Mucosa of rectum (tissue), 2 donors: ENCODE measurements around the gene NEGR1.

Experiments
- H3K27ac ChIP-seq, 2 donors: one replicate each; pipeline ENCODE4 v1.7.0; 2013; ENCODE audit warnings: inconsistent platforms in 2 of 2, low read depth in 2 of 2, low read length in 2 of 2
- H3K27me3 ChIP-seq, 2 donors: one replicate each; pipeline ENCODE4 v1.7.0; 2013; ENCODE audit warnings: low read length in 2 of 2; ENCODE audit not compliant: control insufficient read depth in 2 of 2, insufficient read depth in 2 of 2
- H3K36me3 ChIP-seq, 2 donors: one replicate each; pipeline ENCODE4 v1.7.0; 2013; ENCODE audit warnings: low read length in 2 of 2; ENCODE audit not compliant: control insufficient read depth in 2 of 2, insufficient read depth in 2 of 2
- H3K4me1 ChIP-seq, 2 donors: one replicate each; pipeline ENCODE4 v1.7.0; 2013; ENCODE audit warnings: low read length in 2 of 2, mild to moderate bottlenecking in 1 of 2; ENCODE audit not compliant: control insufficient read depth in 2 of 2, insufficient read depth in 2 of 2
- H3K4me3 ChIP-seq, 2 donors: one replicate each; pipeline ENCODE4 v1.7.0; 2013; ENCODE audit warnings: low read length in 2 of 2
- H3K9ac ChIP-seq, 2 donors: one replicate each; pipeline ENCODE4 v1.7.0; 2013; ENCODE audit warnings: low read length in 2 of 2, low read depth in 1 of 2, mild to moderate bottlenecking in 1 of 2
- H3K9me3 ChIP-seq, 2 donors: one replicate each; pipeline ENCODE4 v1.7.0; 2013; ENCODE audit warnings: low read length in 2 of 2; ENCODE audit not compliant: control insufficient read depth in 2 of 2
- donor health status: healthy.
- donor health status: Normal muscosa, but diverticular disease.

Gene NEGR1

DNA sequence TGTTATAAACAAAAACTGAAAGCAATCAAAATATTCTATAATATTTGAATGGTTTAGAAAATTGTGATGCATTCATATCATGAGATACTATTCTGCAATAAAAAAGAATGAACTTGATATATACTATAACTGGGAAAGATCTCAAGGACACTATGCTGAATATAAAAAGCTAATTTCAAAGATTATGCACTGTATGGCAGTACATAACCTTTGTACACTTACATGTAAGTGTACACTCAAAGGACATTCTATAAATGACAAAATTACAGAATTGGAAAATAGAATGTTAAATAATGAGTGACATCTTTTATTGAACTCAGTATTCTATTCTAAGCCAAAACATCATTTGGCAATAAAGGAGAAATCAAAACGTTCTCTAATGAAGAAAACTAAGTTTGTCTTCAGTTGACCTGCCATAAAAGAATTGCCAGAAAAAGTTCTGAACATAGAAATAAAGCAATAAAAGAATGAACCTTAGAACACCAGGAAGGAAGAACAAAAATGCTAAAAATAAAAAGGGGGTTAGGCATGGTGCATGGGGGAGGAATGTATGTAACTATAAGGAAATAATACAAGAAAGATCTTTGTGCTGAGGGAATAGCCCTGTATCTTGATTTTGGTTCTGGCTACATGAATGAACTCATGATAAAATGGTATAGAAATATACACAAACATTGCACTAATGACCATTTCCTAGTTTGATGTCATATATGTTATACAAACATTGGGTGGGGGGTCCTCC, 519.7 kb downstream of the NEGR1 start:
- H3K4me1 ChIP-seq: peaks cover 0 to 2% of the 10 kb centered on the region in 2 donors
- H3K9me3 ChIP-seq: no peaks in the 10 kb centered on the region
- H3K27ac ChIP-seq: peak overlapping the region; percentile 2 to 64

DNA sequence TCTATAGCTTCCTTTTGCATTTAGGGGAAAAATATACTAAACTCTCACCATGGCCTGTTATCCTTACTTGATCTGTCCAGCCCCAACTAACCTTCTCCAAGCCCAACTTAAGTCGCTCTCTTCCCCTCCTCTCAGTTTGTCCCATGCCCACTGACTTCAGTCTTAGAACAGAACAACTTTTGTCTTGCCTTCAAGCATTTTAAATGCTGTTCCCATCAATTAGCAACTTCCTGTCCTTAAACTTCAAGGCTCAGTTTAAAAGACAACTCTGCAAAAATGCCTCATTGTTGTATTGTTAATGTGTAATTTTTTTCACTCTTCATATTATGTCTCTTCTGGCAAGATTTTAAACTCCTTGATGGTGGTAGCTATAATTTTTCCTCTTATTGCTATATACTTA, 526.9 kb downstream of the NEGR1 start:
- no peaks in the 10 kb centered on the region for H3K27me3 ChIP-seq
- H3K36me3 ChIP-seq: no peaks in the 10 kb centered on the region
- H3K9ac ChIP-seq: no peak overlapping the region
- no peak overlapping the region for H3K4me3 ChIP-seq
- no peaks in the 10 kb centered on the region for H3K4me1 ChIP-seq
- H3K9me3 ChIP-seq: no peaks in the 10 kb centered on the region
- no peak overlapping the region for H3K27ac ChIP-seq

More for the DNA sequence above, 519.7 kb downstream of the NEGR1 start:
- Histone ChIP-seq H3K27me3 (no peaks in the 10 kb centered on the region), H3K4me3 (no peak overlapping the region), H3K36me3 (no peaks in the 10 kb centered on the region), H3K9ac (no peak overlapping the region)

DNA sequence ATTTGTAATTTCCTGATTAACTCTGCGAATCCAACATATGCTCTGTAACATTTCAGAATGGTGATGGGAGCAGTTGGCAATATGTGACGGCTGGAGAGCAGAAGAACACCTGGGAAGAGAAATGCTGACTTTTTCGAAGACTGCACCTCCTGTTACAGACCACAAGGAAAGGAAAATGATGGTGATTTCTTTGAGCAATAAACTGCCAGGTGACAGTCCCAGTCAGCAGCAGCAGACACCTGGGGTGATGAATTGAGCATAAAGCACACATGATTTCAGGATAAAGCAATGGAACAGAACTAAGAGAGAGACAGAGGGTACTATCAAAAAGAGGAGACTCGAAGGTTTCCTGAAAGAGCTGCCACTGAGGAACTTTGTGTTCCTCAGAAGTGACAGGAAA, 528.6 kb downstream of the NEGR1 start:
- no peaks in the 10 kb centered on the region for H3K9me3 ChIP-seq
- no peaks in the 10 kb centered on the region for H3K36me3 ChIP-seq
- H3K4me3 ChIP-seq: no peak overlapping the region
- H3K4me1 ChIP-seq: no peaks in the 10 kb centered on the region
- H3K27me3 ChIP-seq: no peaks in the 10 kb centered on the region
- no peak overlapping the region for H3K9ac ChIP-seq
- H3K27ac ChIP-seq: no peak overlapping the region

DNA sequence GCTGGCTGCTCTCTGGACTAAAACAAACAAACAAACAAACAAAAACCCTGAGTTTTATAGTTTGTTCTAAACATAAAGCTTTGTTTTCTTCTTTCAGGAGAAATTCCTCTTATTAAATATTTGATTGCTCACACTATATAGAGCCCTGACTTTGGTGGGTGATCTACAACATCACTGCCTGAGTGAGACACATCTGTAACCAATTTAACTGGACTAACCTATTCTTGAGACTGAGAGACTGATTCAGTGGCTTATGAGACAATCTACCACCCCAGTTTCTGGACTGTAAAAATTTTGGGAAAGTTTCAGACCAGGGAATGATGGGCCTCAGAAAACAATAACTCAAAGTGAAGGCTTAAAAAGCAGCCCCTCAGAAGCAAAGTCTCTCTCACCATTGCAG, 537.0 kb downstream of the NEGR1 start:
- H3K4me1 ChIP-seq: no peaks in the 10 kb centered on the region
- no peak overlapping the region for H3K4me3 ChIP-seq
- H3K27ac ChIP-seq: no peak overlapping the region
- no peaks in the 10 kb centered on the region for H3K27me3 ChIP-seq
- no peak overlapping the region for H3K9ac ChIP-seq
- H3K36me3 ChIP-seq: no peaks in the 10 kb centered on the region
- H3K9me3 ChIP-seq: no peaks in the 10 kb centered on the region

DNA sequence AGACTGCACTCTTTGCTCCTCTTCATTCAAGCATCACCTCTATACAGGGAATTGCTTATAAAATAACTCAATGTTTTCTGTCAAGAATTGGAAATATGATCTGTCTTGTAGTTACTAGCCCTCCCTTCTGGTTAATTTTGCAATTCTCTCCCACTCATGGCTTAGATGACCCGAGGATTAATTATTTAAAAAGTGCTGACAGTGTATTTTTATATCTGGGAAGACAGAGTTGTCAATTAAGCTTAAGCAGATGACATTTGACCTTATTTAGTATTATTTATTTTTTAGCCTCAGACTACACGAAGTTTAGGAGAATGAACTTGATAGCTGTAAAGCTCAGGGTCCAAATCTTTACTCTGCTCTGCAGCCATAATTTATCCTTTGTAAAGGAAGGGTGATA, 538.5 kb downstream of the NEGR1 start:
- no peak overlapping the region for H3K4me3 ChIP-seq
- no peak overlapping the region for H3K9ac ChIP-seq
- no peaks in the 10 kb centered on the region for H3K9me3 ChIP-seq
- no peaks in the 10 kb centered on the region for H3K36me3 ChIP-seq
- H3K27me3 ChIP-seq: no peaks in the 10 kb centered on the region
- H3K4me1 ChIP-seq: no peaks in the 10 kb centered on the region
- H3K27ac ChIP-seq: no peak overlapping the region

DNA sequence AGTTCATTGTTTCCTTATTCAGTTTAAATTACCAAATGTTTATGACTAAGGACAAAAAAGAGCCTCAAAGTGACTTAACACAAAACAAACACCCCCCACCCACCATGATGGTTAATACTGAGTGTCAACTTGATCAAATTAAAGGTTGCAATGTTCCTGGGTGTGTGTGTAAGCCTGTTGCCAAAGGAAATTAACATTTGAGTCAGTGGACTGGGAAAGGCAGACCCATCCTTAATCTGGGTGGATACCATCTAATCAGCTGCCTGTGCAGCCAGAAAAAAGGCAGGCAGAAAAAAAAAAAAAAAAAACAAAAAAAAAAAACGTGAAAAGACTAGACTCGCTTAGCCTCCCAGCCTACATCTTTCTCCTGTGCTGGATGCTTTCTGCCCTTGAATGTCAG, 543.4 kb downstream of the NEGR1 start:
- H3K27me3 ChIP-seq: no peaks in the 10 kb centered on the region
- no peak overlapping the region for H3K4me3 ChIP-seq
- no peak overlapping the region for H3K27ac ChIP-seq
- H3K36me3 ChIP-seq: no peaks in the 10 kb centered on the region
- H3K4me1 ChIP-seq: no peaks in the 10 kb centered on the region
- H3K9me3 ChIP-seq: no peaks in the 10 kb centered on the region
- H3K9ac ChIP-seq: no peak overlapping the region

DNA sequence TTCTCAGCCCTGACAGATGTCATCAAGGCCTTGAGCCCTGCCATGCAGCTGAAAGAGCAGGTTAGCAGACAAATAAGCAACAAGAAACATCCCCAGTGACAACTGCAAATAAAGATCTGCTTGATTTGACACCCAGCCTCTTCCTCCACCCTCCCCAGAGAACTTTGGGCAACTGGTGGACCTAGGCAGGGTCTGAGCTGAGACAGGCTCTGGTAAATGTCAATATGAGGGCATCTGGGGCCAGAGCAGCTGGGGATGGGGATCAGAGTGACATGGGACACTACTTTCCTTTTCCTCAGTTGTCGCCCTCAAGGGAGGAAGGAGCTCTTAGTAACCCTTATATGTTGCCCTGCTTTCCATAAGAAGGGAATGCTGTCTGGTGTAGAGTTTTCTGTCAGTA, 544.1 kb downstream of the NEGR1 start:
- Histone ChIP-seq H3K36me3 (no peaks in the 10 kb centered on the region), H3K4me1 (no peaks in the 10 kb centered on the region), H3K9ac (no peak overlapping the region), H3K9me3 (no peaks in the 10 kb centered on the region), H3K27me3 (no peaks in the 10 kb centered on the region), H3K27ac (no peak overlapping the region), H3K4me3 (no peak overlapping the region)

DNA sequence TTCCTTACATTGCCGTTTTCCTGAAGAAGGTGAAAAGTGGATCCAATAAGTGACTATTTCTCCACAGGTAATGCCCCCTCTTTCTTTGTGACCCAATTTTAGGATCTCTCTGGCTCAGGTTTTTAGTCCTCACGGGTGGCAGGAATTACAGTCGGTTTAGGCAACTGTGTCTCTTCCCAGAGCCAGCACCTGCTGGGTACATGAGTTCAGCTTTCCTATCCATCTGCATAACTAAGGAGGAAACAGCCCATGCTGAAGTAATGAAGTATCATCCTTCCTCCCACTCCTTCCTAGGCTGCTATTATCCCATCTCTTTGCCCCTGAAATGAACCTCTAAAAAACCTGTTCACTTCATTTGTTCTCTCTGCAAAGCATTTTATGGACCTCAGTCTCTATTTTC, 544.6 kb downstream of the NEGR1 start:
- Histone ChIP-seq H3K36me3 (no peaks in the 10 kb centered on the region), H3K4me3 (no peak overlapping the region), H3K9ac (no peak overlapping the region), H3K9me3 (no peaks in the 10 kb centered on the region), H3K27me3 (no peaks in the 10 kb centered on the region), H3K4me1 (no peaks in the 10 kb centered on the region), H3K27ac (no peak overlapping the region)

DNA sequence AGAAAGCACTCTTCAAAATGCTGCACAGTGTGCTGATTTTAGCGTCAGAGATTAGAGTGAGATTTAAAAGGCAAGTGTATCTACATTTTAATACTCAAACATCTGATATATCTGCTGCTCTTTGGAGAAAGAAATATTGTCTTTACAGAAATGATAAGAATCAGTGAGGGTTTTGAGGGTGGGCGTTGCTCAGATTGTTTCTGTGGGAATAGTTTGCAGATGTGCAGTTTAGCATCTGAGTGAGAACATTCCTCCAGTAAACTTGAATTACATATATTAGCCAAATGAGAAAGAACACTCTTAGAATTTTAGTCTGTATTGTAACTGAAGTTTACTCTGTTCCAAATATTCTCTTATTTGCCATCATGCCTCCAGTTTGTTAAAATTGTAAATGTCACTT, 549.2 kb downstream of the NEGR1 start:
- Histone ChIP-seq H3K9ac (no peak overlapping the region), H3K27me3 (no peaks in the 10 kb centered on the region), H3K4me3 (no peak overlapping the region)

DNA sequence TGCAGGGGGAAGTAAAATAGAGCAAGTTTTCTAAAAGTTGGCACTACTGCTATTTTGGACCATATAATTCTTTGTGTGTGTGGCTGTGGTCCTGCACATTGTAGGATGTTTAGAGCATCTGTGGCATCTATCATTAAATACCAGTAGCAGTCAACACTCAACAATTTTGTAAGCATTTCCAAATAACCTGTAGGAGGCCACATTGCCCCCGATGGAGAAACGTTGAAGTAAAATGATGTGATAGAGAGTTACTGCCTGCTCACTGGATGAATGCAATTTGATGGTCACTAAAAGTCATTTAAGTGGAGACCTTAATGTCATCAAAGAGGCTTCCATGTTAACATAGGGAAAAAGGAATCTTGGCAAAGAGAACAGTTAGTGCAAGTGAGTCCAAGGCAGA, 560.8 kb downstream of the NEGR1 start:
- H3K4me1 ChIP-seq: no peaks in the 10 kb centered on the region

More for the DNA sequence above, 549.2 kb downstream of the NEGR1 start:
- no peaks in the 10 kb centered on the region for H3K9me3 ChIP-seq
- no peaks in the 10 kb centered on the region for H3K36me3 ChIP-seq
- no peaks in the 10 kb centered on the region for H3K4me1 ChIP-seq
- no peak overlapping the region for H3K27ac ChIP-seq

More for the DNA sequence above, 560.8 kb downstream of the NEGR1 start:
- no peaks in the 10 kb centered on the region for H3K27me3 ChIP-seq
- no peak overlapping the region for H3K27ac ChIP-seq
- no peak overlapping the region for H3K9ac ChIP-seq
- H3K9me3 ChIP-seq: no peaks in the 10 kb centered on the region
- H3K36me3 ChIP-seq: no peaks in the 10 kb centered on the region
- H3K4me3 ChIP-seq: no peak overlapping the region
